Globus pallidus (tissue), 1 donor: ENCODE results near the gene RTN3.

Experiments
- DNase-seq: peaks from one replicate; pipeline ENCODE4 v3.0.0-alpha.2; 2015; ENCODE audit warnings: low spot score

Gene RTN3

DNA sequence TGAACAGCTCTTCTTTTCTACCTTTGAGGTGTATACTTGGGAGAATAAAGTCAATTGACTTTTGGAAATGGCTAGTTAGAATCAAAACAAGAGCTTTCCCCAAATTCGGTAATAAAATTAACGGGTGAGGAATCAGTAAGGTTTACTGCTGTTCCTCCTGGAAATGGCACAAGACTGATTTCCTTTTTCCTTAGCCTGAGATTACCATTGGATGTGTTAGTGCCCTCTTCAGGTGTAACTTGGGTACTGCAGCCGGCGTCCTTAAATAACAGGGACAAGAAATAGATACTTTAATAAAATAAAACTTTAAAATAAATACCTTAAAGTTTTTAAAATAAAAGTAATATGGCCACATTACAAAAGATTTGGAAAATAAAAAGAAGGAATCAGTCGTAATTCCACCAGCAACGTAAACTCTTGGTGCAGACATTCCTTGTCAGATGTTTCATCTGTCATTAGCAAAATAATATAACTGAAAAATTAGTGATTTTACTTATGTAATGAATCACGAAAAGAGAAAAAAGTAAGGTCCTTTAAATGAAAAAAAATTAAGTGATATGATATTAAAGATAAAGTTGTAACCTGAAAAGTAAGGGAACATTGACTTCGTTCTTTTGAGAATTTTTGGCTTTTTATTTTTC, 57.5 kb downstream of the RTN3 start:
- peak; percentile 77 for DNase-seq

DNA sequence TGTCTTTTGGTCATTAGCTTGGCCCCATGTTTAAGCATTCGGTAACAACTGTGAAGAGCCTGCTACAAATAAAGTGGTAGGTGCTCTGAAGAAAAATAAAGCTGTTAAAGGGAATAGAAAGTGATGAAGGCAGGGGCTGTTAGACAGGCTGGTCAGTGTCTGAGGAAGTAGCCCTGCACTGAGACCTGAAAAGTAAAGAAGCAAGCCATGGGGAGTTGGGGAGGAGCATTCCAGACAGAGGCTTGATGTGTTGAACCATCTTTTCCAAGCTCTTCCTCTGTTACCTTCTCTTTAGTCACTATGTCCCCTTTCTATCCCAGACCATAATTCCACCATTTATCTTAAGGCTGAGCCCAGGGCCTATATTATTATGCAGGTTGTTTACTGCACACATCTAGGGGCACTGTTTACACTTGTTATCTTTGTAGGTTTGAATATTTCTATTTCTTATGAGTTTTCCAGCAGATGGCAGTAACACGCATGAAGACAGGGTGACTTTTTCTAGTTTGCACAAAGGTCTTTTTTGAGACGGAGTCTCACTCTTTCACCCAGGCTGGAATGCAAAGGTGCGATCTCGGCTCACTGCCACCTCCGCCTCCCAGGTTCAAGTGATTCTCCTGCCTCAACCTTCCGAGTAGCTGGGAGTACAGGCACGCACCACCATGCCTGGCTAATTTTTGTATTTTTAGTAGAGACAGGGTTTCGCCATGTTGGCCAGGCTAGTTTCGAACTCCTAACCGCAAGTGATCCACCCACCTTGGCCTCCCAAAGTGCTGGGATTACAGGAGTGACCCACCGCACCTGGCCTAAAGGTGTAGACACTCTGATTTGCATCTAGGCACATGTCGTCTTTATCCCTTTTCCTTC, 64.2 kb downstream of the RTN3 start:
- peak; percentile 27 for DNase-seq

DNA sequence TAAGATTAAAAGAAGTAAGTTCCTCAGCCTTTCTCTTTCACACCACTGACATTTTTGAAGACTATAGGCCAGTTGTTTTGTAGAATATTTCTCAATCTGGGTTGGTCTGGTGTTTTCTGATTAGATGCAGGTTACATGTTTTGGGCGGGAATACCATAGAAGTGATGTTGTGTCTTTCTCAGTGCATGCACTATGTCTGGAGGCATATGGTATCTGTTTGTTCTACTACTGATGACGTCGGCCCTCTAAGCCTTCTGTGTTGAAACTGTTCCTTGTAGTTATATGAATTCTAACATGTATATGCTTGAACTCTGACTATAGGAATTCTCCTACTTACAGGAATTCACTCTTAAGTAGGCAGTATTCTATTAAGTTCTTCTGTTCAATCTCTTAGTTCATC, 65.7 kb downstream of the RTN3 start:
- no peak for DNase-seq

DNA sequence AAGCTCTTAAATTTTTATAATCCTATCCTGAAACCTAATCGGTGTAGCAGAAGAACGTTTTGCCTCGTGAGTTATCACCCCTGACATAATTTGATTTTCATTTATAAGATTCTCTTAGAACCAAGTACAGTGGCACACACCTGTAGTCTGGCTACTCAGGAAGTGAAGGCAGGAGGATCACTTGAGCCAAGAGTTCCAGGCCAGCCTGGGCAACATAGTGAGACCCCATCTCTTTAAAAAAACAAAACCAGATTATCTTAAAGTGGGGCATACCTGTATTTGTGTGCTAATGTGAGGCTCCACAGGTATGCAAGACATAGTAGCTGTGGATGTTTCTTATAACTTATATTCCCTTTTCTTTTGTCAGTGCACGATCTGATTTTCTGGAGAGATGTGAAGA, 68.3 kb downstream of the RTN3 start:
- no peak for DNase-seq

- no peak for DNase-seq
Measured at GRCh38 chr11:63756919-63757761, 75.8 kb downstream of the RTN3 start.

GRCh38 chr11:63760487-63761079, 79.3 kb downstream of the RTN3 start:
- no peak for DNase-seq

GRCh38 chr11:63761188-63761587, 79.9 kb downstream of the RTN3 start:
- no peak for DNase-seq

DNA sequence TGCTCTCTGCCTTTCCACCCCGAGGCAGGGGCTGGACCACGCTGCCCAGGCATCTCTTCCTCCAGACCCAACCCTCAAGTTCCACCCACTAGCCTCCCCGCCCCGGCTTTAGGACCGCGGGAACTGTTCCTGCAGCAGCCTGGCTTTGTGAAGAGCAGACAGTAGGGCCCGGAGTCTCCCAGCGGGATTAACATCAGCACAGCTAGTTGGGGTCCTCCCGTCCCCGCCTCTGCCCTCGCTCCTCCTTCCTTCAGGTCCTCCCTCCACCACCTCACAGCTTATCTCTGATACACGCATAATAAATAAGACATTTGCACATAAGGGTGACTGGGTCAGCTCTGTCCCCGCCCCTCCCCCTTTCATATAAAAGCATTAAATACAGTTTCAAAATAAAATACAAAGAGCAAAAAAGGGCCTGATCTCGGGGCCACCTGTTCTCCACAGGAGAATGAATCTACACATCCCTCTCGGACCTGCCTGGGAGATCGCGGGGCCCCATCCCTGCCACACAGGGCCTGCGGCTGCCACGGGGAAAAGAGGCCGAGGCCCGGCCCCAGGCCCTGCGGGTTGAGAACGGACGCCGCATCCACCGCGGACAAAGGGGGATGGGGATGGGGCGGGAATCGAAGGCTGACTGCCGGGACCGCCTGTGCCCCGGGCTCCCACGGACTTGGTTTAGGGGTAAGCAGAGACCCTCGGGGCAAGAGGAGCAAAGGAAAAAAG, 80.8 kb downstream of the RTN3 start:
- no peak for DNase-seq

DNA sequence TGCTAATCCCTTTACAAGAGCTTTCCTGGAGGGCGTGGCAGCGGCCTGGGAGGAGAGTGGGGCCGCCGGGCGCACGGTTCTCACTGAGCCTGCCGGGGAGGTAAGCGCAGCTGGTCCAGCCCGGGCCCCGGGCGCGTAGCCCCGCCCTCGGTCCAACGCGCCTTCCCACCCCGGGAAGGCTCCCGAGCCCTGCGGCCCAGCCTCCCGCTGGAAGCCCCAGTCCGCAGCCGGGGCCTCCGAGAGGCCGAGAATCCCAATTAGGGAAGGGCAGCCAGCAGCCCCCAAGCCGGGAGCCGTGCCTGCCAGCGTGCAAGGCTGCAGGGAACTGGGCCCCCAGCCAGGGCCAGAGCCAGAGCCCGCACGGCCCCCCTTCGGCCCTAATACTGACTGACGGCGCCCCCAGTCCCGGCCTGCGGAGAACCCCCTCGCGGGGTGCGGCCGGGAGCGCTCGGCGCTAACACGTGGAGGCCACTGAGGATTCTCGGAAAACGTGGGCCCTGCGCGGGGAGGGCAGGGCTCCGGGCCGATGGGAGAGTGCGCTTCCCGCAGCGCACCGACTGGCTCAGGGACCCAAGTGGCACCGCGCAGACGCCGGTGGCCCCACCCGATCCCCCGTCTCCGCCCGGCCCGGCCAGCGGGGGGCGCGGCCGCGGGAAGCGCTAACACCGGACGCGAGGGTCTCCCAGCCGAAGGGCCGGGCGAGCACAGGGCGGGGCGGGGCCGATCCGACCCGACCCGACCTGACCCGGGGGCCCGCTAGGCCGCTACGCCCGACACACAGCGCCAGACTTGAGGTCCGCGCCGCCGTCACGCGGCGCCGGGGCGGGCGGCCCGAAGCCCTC, 81.6 kb downstream of the RTN3 start:
- peak; percentile 64 for DNase-seq

- DNase-seq = no peak
Measured at GRCh38 chr11:63763496-63764339, 82.4 kb downstream of the RTN3 start.

GRCh38 chr11:63764340-63764678, 83.0 kb downstream of the RTN3 start:
- no peak for DNase-seq

DNA sequence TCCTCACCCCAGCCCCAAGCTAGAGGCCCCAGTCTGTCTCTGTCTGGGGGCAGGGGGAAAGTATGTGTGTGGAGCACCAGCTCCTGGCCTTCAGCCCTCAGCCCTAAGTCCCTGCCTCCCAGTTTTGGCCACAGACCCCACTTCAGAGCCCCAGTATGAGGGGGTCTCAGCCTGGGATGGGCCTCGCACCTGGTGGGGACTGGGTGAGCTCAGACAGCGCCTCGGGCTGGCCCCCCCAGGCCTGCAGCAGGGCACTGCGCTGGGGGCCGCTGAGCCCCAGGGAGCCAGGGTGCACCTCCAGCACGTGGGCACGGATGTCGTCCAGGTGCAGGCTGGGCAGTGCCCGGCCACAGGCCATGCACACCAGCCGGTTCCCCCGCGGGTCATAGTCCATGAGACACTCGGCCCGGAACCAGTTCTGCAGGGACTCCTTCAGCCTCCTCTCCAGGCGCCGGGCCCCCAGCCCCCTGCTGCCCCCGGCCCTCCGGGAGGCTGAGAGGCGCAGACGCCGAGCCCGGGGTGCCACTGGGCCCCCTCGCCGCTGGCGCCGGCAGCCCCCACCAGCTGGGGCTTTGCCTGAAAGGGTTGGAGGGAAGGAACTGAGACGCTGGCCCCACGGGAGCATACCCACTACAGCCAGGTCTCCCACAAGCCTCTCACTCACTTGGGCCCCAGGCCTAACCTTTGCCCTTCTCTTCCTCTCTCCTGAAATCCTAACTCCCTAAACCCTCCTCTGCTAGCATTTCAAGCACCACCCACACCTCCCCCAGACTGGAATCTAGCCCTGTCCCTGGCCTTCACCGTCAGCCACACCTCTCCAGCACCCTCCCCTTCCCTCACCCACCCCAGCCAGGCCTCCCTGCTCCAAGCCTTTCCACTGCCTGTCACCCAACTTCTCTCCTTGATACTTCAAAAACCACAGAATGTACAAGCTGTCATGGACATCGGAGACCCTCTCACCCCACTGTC, 83.7 kb downstream of the RTN3 start:
- no peak for DNase-seq

DNA sequence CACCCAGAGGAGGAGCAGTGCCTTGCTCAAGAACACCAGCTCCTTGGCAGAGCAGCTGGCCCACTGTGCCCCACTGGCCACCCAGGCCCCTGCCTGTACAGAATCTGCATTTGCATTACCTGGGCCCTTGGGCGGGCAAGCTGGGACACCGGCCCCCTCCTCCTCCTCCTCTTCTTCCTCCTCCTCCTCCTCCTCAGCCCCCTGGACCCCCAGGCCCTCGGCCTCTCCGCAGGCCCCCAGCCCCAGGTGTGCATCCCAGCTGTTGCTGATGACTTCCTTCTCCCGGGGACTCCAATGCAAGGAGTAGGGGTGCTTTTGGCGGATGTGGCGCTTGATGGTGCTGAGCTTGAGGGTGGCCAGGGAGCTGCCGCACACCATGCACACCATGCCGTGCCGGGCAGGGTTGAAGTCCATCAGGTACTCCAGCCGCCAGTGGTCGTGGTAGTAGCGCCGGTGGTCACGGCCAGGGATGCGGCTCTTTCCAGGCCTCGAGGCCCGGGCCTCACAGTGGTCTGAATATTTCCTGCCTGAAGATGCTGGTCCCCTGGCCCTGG, 84.5 kb downstream of the RTN3 start:
- DNase-seq = no peak

GRCh38 chr11:63766531-63767235, 85.4 kb downstream of the RTN3 start:
- no peak for DNase-seq

DNA sequence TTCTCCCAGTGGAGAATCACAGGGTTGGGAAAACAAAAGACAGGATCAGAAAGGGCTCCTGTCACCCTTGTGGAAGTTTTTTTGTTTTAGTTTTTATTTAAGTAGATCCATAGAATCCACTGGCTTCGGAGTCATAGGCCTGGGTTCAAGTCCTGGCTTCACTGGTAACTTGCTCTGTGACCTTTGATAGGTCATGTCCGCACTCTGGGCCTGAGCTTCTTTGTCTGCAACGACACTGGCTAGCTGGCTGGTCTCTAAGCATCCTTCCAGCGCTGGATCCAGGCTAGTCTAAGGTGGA, 85.9 kb downstream of the RTN3 start:
- DNase-seq = no peak

- peak; percentile 44 for DNase-seq
Measured at GRCh38 chr11:63767565-63768236, 86.4 kb downstream of the RTN3 start.
